HEK293T (cell line): ENCODE results near the gene LIN52.

Source experiments
- CTCF ChIA-PET: fragments of 350-600 bp; formaldehyde crosslinking; extraction: SDS; loops from one replicate; lab custom pipeline; 2021; ENCODE audit warnings: antibody characterized with exemption, inconsistent platforms; lab: Yijun Ruan, JAX
- POLR2A ChIA-PET: fragments of 350-600 bp; formaldehyde crosslinking; extraction: SDS; loops from one replicate; lab custom pipeline; 2020; ENCODE audit warnings: antibody characterized with exemption, inconsistent platforms; lab: Yijun Ruan, JAX
- DNase-seq: peaks from one replicate; pipeline ENCODE4 v3.0.0; 2012; ENCODE audit warnings: mixed read lengths; ENCODE audit errors: extremely low spot score
- ELF4 ChIP-seq: fragments of 450-650 bp; IDR thresholded peaks from 2 replicates; pipeline ENCODE4 v1.6.1; 2017; ENCODE audit warnings: antibody characterized with exemption
- FOXA1 ChIP-seq: fragments of 450-650 bp; IDR thresholded peaks from 2 replicates; pipeline ENCODE4 v1.6.1; 2016; ENCODE audit warnings: mild to moderate bottlenecking
- FOXK2 ChIP-seq: fragments of 450-650 bp; IDR thresholded peaks from 2 replicates; pipeline ENCODE4 v1.6.1; 2016; ENCODE audit warnings: mild to moderate bottlenecking
- FOXM1 ChIP-seq: fragments of 450-650 bp; IDR thresholded peaks from 2 replicates; pipeline ENCODE4 v1.6.1; 2017; ENCODE audit warnings: mild to moderate bottlenecking, borderline replicate concordance
- HDGF ChIP-seq: fragments of 450-650 bp; IDR thresholded peaks from 2 replicates; pipeline ENCODE4 v1.6.1; 2017; ENCODE audit warnings: antibody characterized with exemption, borderline replicate concordance
- LEF1 ChIP-seq: fragments of 450-650 bp; IDR thresholded peaks from 2 replicates; pipeline ENCODE4 v1.6.1; 2017; ENCODE audit warnings: mild to moderate bottlenecking, borderline replicate concordance
- PKNOX1 ChIP-seq: fragments of 450-650 bp; IDR thresholded peaks from 2 replicates; pipeline ENCODE4 v1.6.1; 2016
- TARDBP ChIP-seq: fragments of 450-650 bp; IDR thresholded peaks from 2 replicates; pipeline ENCODE4 v1.6.1; 2016
- ZNF384 ChIP-seq: fragments of 450-650 bp; IDR thresholded peaks from 2 replicates; pipeline ENCODE4 v1.6.1; 2016

The LIN52 gene

GRCh38 chr14:74248017-74248416 is 163.3 kb downstream of the LIN52 start:
- ChIA-PET POLR2A (interaction anchor here (1.7 kb wide), 1 partner anchor 34 kb away, joined by 3 read pairs; no protein-coding TSS in a partner anchor), CTCF (interaction anchor here (0.5 kb wide), 1 partner anchor 57 kb away, joined by 6 read pairs; no protein-coding TSS in a partner anchor)
- no peak for DNase-seq
- TF ChIP-seq FOXM1 (no peak), ZNF384 (no peak), LEF1 (no peak), TARDBP (no peak), HDGF (no peak), ELF4 (no peak), FOXA1 (no peak), FOXK2 (no peak), PKNOX1 (no peak)

GRCh38 chr14:74249433-74250375 is 164.9 kb downstream of the LIN52 start:
- ChIA-PET CTCF (interaction anchor here (0.7 to 2.1 kb wide), 2 partner anchors 17 to 35 kb away, joined by 4 to 5 read pairs; no protein-coding TSS in a partner anchor), POLR2A (no interaction called here)
- no peak for DNase-seq
- TF ChIP-seq ELF4: no peak
